H54 (cell line): ENCODE data around the gene AGBL5.
"Not testable (repeated sequence)": the region's sequence is repeated elsewhere in the genome, so short reads cannot be mapped to it uniquely, and the experiment has no call there.

Experiments used
- DNase-seq: peaks from one replicate; pipeline ENCODE4 v3.0.0; 2011; ENCODE audit warnings: low spot score, mixed read lengths; ENCODE audit not compliant: insufficient read length
- FAIRE-seq: peaks from 3 replicates; lab custom pipeline; 2011; peaks lifted over from hg19 to GRCh38; lab: Jason Lieb, UNC
- POLR2A ChIP-seq: IDR thresholded peaks from 2 replicates; pipeline ENCODE4 v1.6.1; 2011; ENCODE audit warnings: low read depth, mild to moderate bottlenecking, low read length

Gene AGBL5

DNA sequence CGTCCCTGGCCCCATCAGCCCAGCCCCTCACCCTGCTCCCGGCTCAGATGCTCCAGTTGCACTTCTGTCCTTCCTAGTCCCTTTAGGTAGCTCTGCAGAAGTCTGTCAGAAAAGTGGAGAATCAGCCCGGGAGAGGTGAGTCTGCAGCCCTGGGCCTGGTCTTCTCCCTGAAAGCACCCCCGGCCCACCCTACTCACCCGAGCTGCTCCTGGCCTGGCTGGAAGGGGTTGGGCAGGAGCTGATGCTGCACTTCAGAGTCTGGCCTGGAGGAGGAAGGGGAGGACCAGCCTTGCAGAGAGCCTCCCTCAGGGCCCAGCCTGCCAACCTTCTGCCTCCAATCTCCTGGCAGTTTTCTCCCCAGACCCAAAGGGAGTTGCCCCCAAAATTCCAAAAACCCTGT lies 50.9 kb downstream of the AGBL5 start:
- DNase-seq: no peak

DNA sequence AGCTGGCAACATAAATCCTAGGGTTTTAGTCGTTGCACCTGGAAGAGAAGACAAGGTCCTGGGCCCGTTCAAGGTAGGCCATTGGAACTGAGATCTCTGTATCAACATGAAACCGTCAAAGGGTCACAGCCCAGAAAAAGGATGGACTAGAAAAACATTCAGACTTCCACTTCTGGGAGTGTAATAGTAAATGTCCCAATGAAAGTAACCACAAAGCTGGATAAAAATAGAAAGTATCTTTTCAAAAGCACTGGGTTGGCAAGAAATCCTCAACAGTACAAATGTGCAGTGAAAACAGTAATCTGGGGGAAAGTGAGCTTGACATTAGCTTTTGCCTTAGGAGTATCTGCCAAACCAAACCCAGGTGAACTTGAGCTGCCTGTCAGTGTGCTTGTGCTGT lies 54.5 kb downstream of the AGBL5 start:
- FAIRE-seq (no peak), DNase-seq (no peak)
- TF ChIP-seq POLR2A: no peak

More for the DNA sequence above, 50.9 kb downstream of the AGBL5 start:
- no peak for FAIRE-seq
- no peak for TF ChIP-seq POLR2A

DNA sequence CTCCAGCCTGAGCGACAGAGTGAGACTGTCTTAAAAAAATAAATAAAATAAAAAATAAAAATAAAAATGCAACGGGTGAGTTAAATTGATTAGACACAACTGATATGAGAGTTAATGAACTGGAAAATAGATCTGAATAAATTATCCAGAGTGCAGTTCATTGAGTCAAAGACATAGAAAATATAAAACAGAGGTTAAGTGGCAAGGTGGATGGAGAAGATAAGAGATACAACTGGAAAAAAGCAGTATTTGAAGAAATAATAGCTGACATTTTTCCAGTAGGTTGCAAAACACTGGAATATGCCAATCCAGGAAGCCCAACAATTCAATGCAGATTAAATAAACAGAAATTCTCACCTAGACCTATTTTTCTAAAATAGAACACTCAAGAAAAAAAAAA lies 56.8 kb downstream of the AGBL5 start:
- no peak for TF ChIP-seq POLR2A
- FAIRE-seq: no peak
- no peak for DNase-seq

DNA sequence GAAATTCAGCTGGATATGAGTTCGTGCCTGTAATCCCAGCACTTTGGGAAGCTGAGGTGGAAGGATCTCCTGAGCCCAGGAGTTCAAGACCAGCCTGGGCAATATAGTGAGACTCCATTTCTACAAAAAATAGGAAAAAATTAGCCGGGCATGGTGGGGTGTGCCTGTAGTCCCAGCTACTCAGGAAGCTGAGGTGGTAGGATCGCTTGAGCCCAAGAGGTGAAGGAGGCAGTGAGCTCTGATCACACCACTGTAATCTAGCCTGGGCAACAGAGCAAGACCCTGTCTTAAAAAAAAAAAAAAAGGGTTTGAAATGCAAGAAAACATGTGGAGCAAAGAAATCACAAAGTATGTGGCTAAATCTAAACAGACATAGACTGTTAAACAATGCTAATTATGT lies 57.6 kb downstream of the AGBL5 start:
- no peak for DNase-seq
- no peak for TF ChIP-seq POLR2A
- no peak for FAIRE-seq

DNA sequence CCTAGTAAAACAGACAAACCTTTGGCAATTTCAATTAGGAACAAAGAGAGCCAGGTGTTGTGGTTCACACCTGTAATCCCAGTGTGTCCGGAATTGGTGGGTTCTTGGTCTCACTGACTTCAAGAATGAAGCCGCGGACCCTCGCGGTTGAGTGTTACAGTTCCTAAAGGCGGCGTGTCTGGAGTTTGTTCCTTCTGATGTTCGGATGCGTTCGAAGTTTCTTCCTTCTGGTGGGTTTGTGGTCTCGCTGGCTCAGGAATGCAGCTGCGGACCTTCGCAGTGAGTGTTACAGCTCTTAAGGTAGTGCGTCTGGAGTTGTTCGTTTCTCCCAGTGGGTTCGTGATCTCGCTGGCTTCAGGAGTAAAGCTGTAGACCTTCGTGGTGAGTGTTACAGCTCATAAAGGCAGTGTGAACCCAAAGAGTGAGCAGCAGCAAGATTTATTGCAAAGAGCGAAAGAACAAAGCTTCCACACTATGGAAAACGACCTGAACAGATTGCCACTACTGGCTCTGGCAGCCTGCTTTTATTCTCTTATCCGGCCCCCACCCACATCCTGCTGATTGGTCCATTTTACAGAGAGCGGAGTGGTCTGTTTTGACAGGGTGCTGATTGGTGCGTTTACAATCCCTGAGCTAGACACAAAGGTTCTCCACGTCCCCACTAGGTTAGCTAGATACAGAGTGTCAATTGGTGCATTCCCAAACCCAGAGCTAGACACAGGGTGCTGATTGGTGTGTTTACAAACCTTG lies 59.3 kb downstream of the AGBL5 start:
- not testable (repeated sequence) for DNase-seq, FAIRE-seq

DNA sequence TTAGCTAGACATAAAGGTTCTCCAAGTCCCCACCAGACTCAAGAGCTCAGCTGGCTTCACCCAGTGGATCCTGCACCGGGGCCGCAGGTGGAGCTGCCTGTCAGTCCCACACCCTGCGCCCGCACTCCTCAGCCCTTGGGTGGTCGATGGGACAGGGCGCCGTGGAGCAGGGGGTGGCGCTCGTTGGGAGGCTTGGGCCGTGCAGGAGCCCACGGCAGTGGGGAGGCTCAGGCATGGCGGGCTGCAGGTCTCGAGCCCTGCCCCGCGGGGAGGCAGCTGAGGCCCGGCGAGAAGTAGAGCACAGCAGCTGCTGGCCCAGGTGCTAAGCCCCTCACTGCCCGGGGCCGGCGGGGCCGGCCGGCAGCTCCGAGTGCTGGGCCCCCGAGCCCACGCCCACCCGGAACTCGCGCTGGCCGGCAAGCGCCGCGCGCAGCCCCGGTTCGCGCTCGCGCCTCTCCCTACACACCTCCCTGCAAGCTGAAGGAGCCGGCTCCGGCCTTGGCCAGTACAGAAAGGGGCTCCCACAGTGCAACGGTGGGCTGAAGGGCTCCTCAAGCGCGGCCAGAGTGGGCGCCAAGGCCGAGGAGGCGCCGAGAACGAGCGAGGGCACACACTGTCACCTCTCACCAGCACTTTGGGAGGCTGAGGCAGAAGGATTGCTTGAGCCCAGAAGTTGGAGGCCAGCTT lies 60.1 kb downstream of the AGBL5 start:
- not testable (repeated sequence) for DNase-seq, FAIRE-seq

DNA sequence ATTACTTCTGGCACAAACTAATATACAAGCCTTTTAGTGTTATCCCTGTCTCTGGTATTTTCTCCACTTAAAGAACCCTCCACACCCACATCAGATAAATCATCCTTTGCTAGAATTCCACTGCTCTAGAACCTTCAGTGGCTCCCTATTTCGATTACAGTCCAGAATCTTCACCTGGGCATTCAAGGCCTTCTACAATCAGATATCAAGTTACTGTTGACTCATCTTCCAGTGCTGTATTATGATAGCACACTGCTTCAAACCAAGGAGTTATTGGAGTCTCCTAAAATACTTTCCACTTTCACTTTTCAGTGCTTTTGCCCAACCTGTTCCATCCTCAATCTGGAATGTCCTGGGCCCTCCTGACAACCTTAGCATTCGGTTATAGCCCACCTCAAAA lies 64.1 kb downstream of the AGBL5 start:
- no peak for FAIRE-seq
- TF ChIP-seq POLR2A: no peak
- no peak for DNase-seq

DNA sequence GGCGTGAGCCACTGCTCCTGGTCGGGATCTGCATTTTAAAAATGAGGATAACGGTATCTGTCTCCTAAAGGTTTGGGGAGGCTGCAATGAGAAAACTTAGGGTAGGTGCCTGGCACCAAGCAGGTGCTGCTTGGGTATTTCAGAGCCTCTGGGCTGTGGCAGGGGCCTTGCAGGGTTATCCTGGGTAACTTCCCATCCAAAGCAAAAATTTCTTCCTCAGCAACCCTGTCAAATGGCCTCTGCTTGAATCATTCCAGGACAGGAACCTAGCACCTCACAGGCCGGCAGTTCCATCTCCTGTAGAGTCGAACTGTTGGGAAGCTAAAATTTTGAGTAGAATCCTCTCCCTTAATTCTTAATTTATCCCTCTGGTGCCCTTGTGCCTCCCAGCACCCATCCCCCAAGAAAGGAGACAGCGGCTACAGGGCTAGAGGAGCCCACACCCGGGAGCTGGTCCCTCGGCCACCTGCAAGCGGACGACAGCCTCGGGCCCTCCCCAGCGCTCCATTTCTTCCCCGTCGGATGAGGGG lies 66.6 kb downstream of the AGBL5 start:
- FAIRE-seq (no peak), DNase-seq (no peak)
- TF ChIP-seq POLR2A: no peak

DNA sequence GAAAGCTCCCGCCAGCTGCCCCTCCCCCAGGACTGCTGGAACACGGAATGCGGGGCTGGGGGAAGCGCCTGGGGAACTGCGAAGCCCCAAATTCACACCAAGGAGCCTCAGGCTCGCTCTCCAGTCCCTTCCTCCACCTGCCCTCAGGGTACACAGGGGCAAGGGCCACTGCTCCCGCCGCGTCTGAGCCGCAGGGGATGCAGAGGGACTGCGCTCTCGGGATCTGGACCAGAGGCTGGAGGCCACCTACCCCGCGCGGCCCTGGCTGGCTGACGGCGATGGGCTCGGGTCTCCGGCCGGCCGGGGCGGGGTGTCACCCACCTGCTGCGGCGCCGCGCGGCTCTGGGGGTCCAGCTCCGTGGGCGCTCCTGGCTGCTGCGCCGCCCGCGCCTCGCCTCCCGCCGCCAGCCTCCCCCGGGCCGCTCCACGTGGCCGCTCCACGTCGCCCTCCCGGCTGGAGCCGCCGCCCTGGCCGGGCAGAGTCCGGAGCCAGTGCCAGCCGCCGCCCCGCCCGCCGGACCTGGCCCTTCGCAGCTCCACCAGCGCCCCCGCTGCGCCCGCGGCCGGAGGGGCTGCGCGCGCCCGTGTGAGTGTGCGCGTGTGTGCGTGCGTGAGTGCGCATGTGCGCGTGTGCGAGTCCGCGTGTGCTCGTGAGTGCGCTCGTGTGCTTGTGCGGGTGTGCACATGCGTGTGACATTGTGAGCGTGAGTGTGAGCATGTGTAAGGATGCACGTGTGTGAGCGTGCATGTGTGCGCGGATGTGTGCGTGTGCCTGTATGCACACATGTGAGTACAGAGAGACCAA lies 67.3 kb downstream of the AGBL5 start, which contains the start of gene CGREF1:
Gene CGREF1 (minus strand): TSS at position 604 of the 805 bp plus-strand sequence. CDS start 14,762 bp downstream, outside the sequence.
- no peak for TF ChIP-seq POLR2A
- FAIRE-seq: no peak
- DNase-seq: no peak

DNA sequence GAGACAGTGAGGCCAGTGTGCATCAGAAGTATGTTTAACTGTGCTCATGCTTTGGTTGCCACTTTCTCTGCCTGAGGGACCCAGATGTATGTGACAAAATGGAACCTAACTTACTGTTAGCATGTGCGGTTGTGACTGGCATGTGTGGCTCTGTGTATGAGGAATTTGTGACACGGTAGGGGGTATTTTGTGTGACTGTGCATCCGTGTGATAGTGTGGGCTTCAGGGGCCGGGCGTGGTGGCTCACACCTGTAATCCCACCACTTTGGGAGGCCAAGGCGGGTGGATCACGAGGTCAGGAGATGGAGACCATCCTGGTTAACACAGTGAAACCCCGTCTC lies 67.8 kb downstream of the AGBL5 start:
- FAIRE-seq, DNase-seq: not testable (repeated sequence)
